HG03045 (cell line): ENCODE measurements around the gene TNK2.

Experiments
- ATAC-seq: cut with Tn5 transposase; IDR thresholded peaks from one replicate; pipeline ENCODE4 v1.9.1; 2021; ENCODE audit warnings: mild to moderate bottlenecking, moderate library complexity; ENCODE audit not compliant: unreplicated experiment

TNK2 gene

DNA sequence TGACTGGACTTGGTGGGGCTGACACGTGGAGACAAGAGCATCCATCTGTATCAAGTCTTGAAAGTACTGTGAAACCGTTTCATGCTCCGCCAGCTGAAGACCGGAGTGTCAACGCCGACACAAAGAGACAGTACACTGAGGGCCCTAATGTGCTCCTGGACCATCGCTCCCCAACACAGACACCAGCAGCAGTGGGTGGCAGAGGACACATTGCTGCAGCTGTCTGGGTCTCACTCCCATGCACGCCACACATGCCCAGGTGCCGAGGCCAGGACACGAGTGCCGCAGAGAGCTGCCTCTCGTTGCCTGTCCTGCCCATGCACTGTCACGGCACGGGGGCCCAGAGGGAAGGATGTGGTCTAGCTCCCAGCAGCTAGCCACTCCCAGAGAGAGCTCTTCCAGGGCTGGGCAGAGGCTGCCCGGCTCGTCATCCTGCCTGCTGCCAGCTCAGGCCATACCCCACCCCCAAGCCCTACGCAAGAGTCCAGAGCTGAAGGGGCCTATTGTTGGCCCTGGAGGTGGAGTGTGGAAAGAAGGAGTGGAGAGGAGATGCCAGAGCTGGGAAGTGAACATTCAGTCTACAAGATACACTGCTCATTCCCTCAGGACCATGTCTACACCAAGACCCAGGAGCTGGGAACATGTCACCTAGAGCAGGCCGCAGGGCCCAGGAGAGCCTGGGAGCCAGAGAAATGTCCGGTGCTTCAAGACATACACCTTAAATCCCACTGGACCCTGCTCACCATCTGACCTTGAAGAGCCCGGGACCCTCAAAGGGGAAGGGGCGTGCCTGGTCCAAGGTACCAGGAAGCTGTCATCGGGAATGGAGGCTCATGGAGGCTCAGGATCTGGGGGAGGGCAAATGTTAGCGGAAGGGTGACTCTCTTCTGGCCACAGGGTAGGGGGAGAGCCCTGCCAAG is 7.7 kb downstream of the TNK2 start:
- ATAC-seq, result peak; percentile 45

- no peak for ATAC-seq
Observed at GRCh38 chr3:195899701-195900435, 8.5 kb downstream of the TNK2 start.

GRCh38 chr3:195897853-195898415 is 10.4 kb downstream of the TNK2 start:
- ATAC-seq, result no peak

GRCh38 chr3:195897081-195897852 is 11.1 kb downstream of the TNK2 start:
- ATAC-seq, result no peak

GRCh38 chr3:195896361-195897080 is 11.8 kb downstream of the TNK2 start:
- no peak for ATAC-seq

GRCh38 chr3:195895861-195896360 is 12.4 kb downstream of the TNK2 start:
- ATAC-seq, result peak; percentile 51

DNA sequence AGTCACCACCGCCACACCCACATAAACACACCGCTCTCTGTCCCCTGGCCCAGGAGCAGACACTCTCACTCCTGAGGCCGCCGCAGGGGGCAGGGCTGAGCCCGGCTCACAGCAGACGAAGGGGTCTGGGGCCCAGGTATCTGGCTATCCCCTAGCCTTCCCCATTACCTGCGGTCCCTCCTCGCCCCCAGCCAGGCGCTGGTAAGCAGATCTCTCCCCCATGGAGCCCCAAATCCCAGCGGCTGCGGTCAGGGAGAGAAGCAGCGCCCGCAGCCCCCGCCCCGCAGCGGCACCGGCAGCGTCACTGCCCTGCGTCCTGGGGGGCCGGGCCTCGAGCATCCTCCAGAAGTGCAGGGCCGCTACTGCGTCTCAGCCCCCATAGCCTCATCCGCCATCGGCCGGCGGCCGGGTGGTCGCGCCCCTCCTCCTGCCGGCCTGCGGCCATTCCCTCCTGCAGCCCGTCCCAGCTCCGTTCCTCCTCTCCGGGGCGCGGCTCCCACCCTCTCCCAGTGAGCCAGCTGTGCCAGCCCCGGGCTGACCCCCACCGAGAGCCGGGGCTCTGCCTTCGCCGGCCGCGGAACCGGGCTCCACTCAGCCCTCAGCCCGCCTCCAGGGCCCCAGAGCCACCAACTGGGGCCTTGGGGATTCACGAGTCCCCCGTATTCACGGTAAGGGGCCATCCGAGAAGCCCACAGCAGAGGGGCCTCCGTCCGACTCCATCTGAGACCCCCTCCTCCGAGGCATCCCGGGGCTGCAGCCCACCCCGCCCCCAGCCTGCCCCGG is 13.1 kb downstream of the TNK2 start:
- ATAC-seq, result peak; percentile 43

DNA sequence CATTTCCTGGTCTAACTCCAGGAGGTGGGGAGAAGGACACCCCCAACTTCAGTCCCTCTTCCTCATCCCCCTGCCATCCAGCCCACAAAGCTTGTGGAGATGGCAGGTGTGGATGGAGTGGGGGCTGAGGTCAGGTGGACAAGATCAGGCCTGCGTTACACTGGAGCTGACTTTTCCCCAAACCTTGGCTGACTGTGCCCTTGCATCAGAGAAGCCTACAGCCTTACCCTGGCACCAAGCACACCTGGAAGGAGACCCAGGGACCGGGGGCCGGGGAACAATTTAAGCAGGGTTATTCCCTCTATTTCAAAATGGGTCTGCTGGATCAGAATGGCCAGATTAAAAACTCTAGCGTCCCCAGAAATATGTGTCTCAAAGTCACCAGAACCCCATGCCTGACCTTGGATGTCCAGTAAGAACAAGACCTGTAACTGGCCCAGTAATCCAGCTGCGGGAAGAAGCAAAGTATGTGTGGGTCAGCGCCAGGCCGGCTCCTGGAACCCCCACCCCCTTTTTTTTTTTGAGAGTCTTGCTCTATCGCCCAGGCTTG is 14.4 kb downstream of the TNK2 start:
- ATAC-seq, result no peak

GRCh38 chr3:195893516-195893915 is 14.8 kb downstream of the TNK2 start:
- ATAC-seq, result no peak

- ATAC-seq, result no peak
Observed at GRCh38 chr3:195893044-195893395, 15.3 kb downstream of the TNK2 start.

- no peak for ATAC-seq
Observed at GRCh38 chr3:195892105-195893043, 16.0 kb downstream of the TNK2 start.

DNA sequence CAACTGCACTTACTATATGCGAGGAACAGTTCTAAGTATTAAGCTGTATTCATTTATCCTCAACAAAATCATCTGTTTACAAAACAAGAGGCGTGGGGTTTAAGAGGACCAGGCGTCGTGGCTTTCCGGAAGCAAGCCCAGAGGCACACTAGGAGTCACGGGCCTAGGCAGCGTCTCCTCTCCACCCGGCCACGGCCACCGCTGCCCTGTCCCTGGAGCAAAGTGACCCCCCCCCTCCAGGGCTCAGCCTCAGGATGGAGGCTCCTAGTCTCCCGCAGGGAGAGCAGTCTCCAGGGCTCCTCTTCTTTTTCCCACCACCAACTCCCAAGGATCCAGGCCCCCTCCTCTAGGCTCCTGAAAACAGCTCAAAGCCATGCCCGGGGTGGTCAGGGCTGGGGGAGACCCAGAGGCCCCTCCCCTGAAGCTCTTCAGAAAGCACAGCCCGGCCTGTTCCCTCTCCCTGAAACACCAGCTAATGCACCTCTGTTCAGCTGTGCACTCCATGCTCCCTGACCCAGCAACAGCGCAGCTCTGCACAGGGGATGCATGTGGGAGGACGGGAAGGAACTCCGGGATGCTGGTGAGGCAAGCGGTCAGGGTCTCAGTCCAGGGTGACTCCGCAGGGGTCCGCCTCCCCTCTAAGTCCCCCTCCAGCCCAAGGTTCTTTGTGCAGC is 16.8 kb downstream of the TNK2 start:
- no peak for ATAC-seq

GRCh38 chr3:195889870-195890295 is 18.5 kb downstream of the TNK2 start:
- ATAC-seq, result no peak

DNA sequence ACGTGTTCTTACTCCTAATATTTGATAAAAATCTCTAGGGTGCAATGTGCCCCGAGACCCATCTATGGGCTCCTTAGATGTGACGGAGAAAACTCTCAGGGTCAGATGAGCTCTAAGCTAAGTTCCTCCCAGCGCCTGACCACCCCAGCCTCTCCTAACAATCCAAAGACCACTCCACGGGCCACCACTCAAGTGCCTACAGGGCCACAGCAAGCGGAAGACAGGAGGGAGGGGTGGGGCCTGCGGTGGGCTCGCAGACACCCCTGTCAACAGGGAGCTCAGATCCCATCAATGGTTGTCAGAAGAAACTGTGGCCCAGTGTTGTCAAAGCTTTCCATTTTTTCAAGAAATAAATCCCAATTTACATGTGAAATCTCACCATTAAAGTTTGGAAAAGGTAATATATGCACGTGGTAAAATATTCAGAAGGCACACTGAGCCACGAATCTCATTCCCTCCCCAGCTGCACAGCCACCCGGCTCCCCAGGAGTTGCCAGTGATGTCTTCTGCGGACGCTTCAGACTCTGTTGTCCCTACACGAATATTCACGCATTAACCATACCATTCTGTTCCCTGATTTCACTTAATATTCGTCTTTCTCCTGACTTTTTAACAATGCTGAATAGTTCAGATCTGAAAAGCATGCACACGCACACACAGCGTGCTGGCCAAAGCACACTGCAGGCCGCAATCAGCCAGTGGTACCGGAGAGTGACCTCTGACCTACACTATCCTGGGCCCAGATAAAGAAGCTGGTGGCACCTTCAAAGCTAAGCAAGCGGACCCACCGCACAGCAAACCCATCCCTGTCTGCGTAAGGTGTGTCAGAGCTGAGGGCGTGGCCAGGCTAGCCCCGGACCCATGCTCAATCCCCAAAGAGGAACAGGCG is 19.1 kb downstream of the TNK2 start:
- ATAC-seq, result no peak

GRCh38 chr3:195888311-195888761 is 20.0 kb downstream of the TNK2 start:
- no peak for ATAC-seq

DNA sequence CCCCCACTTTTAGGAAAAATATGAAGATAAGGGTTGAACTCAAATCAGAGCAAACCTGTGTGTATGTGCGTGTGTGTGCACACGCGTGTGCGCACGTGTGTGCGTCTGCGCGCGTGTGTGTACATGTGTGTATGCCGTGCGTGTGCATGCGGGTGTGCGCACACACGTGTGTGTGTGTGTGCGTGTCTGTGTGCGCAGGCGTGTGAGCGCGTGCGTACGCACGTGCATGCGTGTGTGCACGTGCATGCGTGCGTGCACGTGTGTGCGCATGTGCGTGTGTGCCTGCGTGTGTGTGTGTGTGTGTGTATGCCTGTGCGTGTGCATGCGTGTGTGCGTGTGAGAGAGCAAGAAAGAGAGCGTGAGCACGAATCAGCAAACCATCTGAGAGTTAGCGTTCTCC is 20.7 kb downstream of the TNK2 start:
- no peak for ATAC-seq
